ENCODE data around the gene KCTD3.

DNA sequence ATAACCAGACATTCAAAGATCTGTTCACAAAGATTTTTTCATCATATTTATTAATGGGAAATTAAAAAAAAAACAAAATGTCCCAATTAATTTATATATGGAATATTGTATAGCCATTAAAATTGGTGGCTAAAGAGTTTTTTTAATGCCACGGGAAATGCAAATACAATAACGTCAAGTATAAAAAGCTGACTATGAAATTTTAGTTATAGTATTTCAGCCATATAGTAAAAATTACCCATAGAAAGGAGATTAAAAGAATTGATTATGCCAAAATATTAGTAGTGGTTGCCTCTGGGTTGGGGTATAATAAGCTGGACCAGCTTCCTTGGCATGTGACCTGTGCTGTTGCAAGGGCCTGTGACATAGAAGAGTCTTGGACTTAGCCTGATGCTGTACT lies 78.8 kb downstream of the KCTD3 start:
- TF ChIP-seq, protein P1, sequence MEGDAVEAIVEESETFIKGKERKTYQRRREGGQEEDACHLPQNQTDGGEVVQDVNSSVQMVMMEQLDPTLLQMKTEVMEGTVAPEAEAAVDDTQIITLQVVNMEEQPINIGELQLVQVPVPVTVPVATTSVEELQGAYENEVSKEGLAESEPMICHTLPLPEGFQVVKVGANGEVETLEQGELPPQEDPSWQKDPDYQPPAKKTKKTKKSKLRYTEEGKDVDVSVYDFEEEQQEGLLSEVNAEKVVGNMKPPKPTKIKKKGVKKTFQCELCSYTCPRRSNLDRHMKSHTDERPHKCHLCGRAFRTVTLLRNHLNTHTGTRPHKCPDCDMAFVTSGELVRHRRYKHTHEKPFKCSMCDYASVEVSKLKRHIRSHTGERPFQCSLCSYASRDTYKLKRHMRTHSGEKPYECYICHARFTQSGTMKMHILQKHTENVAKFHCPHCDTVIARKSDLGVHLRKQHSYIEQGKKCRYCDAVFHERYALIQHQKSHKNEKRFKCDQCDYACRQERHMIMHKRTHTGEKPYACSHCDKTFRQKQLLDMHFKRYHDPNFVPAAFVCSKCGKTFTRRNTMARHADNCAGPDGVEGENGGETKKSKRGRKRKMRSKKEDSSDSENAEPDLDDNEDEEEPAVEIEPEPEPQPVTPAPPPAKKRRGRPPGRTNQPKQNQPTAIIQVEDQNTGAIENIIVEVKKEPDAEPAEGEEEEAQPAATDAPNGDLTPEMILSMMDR (IDR thresholded peaks at IDR 0.05), result no peak
- TF ChIP-seq EZH2 (IDR thresholded peaks at IDR 0.05; ENCODE audit: borderline replicate concordance, insufficient read depth, low read depth, low read length, poor library complexity, severe bottlenecking), result no peak
